HT1080 (cell line): ENCODE results near the gene CACYBP. TPM values are rescaled to one million over a fixed set of nuclear protein-coding genes. Genes with fewer than 3 reads are reported as not detected.

Experiments
- DNase-seq: peaks from one replicate; pipeline ENCODE4 v3.0.0-alpha.2; 2015; ENCODE audit warnings: low read depth
- polyA plus RNA-seq, 2 experiments: library from polyadenylated mRNA; depleted of rRNA; stranded (reverse); fragments of >200 nt; gene quantifications; 2 replicates each; pipeline ENCODE4 v1.2.3, GENCODE V29; 2015
- total RNA-seq: library from RNA; depleted of rRNA; stranded (reverse); fragments of >200 nt; shearing (Covaris generic); gene quantifications from 2 replicates; pipeline ENCODE4 v1.2.3, GENCODE V29; 2014; rRNA removed

CACYBP gene
- 496 and 516 TPM in 2 replicates for total RNA-seq
- polyA plus RNA-seq (2015; cell fraction: cytosol; rRNA removed), result 260 and 297 TPM in 2 replicates
- 129 TPM in 2 replicates for polyA plus RNA-seq (2015; cell fraction: nucleus; rRNA removed)

DNA sequence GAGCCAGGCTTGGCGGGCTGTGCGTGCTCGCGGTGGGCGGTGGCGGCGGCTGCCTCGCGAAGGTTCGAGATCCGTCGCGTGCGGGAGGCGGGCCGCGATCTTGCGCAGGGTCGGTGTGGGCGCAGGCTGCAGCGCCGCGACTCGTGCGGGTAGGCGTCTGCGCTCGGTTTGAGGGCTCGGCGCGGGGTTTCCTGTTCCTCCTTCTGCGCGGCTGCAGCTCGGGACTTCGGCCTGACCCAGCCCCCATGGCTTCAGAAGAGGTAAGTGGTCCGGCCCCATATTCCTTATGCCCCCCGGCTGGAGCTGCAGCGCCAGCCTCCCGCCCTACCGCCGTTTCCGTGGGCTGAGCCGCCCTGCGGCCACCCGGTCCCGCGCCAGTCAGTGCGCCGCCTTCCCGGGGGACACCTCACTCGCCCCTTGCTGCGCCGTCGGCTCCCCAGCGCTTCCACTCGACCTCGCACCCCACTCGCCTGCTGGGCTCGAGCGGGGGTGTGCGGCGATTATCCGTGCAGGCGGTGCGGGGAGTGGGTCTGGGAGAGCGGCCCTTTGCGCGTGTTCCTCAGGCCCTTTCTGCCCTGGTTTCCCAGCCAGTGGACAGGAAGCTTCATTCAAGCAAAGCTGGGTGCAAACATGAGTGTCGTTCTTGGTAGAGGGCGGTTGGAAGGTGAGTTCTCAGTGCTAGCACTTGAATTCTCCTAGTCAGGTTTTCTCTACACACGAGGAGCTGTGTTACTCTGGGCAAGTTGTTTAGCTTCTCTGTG is at the start of gene CACYBP:
CACYBP (plus strand) TSS at position 12 of the 761 bp plus-strand sequence; CDS start at position 246, 234 bp downstream.
- peak; percentile 17 for DNase-seq

DNA sequence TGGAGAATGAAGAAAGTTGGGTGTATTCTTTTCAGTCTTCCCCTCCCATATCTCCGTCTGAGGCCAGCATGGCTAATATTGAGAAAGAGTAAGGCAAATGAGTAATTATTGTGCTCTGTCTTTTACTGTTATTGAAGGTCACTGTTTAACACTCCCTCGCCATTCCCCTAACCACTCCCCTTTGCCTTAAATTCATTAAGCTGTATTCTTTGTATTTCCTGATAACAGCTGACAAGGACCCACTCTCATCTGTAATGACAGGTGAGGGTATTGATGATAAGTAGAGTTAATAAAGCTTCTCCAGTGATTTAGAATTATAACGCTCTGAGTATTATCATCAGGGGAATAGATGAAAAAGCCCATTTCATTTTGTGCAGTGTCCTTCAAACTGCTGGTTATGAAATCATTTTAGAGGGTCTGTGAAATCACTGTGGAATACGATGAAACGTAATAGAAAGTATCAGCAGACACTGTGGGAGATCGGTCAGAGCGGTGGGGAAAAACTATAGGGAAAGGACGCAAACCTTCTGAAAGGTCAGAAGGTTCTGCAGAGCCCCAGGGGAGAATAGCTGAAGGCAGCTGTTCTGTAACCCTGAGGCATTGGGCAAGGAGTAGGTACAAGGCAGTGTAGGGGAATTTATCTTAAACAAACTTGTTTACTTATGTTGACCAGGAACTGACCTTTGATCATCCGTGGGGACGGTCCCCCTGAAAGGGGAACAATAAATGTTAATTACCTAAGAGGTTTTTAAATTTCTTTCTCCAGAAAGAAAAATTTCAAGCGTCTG is 46.3 kb upstream of the CACYBP start:
- DNase-seq, result no peak

DNA sequence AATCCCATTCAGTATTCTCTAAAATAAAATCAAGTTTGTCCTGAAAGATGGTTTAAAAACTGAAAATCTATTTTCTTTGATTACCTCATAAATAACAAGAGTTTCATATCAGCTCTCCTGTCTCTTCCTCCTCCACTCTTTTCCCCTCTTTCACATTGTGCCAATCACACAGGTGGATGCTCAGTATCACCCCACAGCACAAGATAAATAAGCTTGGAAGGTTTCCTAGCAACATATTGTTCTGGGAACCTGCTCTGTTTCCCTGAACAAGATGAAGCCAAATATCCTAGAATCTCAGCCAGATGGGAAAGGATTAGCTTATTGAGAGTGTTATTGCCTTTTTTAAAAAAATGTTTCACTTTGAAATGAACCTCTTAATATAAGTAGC is 45.7 kb upstream of the CACYBP start:
- DNase-seq, result no peak

GRCh38 chr1:174954671-174955669 is 44.8 kb upstream of the CACYBP start:
- DNase-seq, result no peak

DNA sequence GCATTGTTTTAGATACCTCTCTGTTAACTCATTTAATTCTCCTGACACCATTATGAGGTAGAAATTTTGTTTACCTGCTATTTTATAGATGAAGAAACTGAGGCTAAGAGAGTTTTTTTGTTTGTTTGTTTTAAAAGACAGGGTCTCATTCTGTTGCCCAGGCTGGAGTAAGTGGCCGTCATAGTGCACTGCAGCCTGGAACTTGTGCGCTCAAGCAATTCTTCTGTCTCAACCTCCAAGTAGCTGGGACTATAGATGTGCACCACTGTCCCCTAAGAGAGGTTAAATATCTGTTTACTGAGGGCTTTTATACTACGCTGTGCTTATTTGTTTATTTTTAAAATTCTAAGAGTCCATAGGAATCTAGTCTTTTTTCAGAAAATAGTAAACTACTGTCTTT is 43.7 kb upstream of the CACYBP start:
- DNase-seq, result no peak

DNA sequence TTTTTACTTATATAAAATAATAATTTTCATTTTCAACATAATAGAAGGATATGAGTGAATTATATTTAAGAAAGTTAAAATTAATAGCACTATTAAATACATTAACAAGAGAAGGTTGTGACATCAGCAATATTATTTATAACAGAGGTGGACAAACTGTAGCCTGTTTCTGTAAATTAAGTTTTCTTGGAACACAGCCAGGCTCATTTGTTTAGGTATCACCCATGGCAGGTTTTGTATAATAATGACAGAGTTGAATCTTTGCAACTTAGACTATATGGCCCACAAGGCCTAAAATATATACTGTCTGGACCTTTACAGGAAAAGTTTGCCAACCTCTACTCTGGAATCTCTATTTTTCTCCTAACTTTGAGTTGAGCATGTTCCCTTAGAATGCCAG is 42.8 kb upstream of the CACYBP start:
- DNase-seq, result no peak

- no peak for DNase-seq
These were observed 41.9 kb upstream of the CACYBP start for GRCh38 chr1:174957829-174958228.

DNA sequence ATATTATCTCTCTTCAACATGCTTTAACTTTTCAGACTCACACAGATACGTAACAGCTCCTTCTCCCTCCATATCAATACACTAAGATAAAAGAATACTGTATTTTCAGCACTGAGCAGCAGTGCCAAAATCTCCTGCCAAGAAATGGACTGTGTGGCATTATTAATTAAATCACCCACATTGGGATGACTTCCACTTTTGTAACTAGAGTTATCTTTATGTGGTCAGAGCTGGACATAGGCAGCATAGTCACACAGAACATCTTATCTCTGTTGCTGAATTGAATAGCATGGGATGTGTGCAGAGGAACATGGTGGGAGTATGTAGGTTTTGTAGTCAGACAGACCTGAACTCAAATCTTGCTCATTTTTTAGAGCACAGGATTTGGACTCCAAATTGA is 41.4 kb upstream of the CACYBP start:
- no peak for DNase-seq

DNA sequence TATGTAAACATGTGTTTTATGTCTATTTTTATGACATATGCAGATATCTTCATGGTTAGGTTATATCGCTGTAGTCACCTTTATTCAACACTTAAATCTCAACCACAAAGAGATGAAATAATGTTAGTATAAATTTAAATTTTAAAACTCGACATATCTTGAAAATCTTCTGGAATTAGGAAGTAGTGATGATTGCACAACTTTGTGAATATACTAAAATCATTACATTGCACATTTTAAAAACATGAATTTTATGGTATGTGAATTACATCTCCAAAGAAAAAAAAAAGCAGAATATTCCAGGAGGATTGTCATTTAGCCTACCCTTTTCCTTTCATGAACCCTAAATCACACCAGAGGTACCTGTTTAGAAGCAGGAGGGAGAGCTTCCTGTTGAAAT is 39.4 kb upstream of the CACYBP start:
- DNase-seq, result no peak

DNA sequence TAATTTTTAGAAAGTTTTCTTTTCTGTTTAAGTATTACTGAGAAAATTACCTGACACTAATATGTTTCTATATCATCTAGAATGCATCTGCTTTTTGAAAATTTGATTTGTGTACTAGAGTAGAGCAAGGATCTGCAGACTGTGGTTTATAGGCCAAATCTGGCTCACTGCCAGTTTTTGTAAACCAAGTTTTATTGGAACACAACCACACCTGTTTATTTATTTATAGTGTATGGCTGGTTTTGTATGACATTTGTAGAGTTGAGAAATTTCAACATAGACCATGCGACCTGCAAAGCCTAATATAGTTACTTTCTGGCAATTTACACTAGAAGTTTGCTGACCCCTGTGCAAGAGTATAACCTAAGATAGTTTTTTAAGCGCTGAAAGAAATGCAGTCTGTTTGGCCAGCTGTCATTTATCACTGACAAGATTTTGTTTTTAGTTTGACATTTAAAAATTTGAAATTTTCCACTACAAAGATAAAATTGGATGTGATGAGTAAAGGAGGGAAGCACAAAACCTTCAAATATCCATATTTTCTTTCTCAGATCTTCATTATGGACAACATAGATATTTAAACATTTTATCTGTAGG is 36.1 kb upstream of the CACYBP start:
- DNase-seq, result no peak

- no peak for DNase-seq
These were observed 35.3 kb upstream of the CACYBP start for GRCh38 chr1:174964261-174964971.

DNA sequence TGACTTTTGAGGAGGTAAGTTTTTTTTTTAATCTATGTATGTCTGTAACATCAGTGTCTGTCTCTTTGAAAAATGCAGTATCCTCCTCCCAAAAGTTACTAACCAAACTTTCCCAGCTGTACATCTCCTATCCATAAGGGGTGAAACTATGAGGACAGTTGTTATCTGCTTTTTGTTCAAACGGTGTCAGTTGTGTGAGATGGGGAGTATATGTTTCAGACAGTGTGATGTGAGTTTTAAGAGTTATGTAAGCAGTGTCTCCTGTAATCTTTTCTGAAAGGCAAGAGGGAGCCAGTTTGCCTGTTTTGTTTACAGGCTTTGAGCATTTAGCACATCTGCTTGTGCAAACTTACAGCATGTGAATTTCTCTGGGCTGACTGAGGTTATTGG is 34.8 kb upstream of the CACYBP start:
- DNase-seq, result no peak

- DNase-seq, result no peak
These were observed 34.3 kb upstream of the CACYBP start for GRCh38 chr1:174965362-174966007.

DNA sequence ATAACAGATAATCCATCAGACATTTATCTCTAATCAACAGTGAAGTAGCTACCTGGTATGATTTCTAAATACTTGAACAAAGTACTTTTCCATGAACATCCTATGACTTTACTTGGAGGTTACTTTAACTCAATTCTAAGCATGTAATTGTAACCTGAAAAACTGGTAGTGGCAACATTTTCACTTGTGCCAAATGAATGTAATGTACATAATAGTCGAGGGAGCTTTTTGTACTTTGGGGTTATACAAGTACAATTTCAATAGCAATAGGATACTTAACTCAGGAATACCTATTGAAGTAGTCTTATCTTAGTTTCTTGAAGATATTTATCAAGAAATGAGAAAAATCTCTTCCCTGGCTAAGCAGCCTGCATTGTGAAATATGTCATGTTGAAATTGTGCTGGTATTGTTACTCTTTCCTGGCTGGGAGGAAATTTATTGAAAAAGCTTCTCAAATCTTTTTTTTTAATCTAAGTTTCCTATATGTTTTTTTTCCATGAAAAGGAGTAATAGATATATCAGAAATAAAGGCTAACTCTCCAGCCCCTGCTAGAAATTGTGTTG is 33.7 kb upstream of the CACYBP start:
- no peak for DNase-seq

DNA sequence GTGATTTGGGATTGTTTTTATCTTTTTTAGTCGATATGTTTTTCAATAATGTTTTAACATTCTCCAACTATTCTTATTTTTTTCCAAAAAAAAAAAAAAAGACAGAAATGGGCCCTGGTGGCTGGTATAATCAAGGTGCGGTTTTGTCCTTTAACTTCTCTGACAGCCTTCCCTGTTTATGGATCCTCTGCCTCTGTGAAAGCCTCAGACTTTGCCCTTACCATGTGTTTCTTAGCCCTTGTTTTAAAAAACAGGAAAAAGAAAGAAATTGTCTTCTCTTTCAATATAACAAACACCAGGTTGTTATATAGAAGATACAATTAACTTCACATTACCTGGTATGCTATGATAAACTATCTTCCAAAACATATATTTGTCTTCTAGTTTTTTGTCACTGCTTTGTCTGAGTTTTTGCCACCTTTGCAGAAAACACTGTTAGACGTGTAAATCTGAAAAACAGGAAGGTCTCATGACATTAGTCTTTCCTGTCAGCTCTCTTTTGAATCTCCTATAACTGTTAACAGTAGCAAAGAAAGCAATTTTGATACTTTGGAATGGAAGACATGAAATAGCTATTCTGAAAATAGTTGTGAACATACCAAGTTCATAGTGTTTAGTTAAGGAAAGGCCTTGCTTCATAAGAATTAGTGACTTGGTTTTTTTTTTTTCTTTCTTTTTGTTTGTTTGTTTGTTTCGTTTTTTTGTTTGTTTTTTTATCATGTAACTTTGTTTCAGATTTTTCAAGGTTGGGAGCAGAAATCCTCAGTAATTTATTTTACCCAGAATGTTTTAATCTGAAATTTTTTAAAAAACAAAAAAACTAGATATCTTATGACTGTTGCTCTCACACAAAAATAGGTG is 31.7 kb upstream of the CACYBP start:
- no peak for DNase-seq

DNA sequence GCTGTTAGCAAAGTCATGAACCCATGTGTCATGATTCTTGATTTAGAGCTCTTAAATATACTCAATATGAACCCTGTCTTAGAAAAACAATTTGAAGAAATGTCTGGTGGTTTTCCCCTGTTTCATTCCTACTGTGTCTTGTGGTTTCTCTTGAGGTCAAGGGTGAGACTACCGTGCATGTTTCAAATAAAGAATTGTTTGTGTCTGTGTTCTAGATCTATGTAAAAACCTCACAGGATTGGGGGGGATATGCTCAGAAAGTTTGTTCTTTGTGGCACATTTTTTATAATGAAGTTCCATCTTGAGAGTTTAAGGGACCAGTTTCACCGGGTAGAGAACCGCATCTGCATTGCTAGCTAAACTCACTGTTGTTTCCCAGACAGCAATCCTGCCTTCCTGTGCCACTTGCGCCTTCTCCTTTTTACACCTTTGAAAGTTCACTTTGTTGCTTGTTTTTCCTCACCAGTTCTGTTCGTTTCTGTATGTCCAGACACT is 30.9 kb upstream of the CACYBP start:
- peak; percentile 77 for DNase-seq

DNA sequence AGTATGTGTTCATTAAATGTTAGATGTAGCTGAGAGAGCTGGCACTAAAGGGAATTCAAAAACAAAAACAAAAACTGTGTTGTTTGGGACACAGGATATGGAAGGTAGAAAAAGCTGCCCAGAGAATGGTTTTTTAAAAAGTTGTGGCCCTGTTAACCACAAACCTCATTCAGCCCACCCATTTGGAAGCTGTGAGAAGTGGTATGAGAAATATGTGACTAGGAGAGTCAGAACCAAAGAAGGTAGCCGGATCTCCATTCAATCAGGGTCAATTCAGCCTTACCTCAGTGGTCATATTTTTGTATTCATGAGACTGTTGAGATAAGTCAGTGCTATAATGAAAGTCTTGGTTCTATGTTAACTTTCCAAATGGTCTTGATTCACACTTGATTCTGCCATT is 29.8 kb upstream of the CACYBP start:
- no peak for DNase-seq

DNA sequence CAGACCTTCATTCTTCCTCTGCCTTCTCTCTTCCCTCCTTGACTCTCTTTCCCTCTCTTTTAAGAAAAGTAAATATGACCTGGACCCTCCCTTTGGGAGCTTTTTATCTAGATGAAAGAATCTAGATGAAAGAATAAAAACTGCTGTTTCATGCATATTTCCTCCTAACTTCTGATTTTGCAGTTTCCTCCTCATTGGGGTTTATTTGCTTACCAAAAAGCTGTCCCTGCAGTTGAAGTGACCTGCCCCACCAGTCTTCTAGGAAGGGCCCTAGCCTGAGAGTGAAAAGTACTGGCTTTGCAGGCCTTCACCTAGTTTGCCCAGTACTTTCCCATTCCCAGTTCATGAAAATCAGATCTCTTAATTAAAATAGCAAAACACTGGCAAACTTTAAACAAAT is 28.3 kb upstream of the CACYBP start:
- no peak for DNase-seq
